ENCODE measurements around the gene PLOD3.
A peak's percentile ranks its signal among the peaks of the same experiment; 100 is the strongest.

Gene PLOD3

DNA sequence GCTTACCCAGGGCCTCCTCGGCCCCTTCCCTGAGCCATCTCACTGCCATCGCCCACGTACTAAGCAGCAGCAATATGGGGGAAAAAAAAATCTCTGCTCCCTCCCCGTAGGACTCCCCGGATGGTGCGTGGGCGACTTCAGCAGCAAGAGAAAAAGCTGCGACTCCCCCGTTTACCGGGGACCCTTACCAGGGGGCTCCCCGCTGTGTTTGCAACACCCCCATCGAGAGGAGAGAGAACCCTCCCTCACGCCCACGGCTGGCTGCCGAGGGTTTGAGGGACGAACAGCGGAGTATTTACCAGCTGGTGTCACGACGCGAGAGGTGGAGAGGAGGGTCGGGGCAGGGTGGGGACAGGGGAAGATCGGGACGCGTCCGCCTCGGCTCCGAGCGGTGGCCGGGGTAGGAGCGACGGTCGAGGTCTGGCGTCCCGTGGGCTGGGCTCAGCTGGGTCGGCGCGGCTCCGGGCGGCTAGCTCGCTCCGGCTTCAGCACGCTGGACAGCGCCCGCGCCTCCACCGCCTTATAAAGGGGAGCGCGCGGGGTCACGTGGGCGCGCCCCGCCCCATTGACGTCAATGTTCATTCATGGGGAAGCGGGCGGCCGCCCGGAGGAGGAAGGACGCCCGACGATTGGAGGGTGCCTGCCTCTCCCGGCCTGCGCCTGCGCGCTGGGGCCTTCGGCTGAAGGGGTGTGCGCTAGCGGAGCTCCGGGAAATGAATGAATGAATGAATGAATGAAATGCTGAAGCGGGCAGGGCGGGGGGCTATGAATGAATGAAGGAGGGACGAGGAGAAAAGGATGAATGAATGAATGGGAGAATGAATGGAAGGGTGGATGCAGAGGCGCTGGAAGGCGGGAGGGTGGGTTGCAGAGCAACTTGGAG, 52.1 kb downstream of the PLOD3 start, which contains the start of gene VGF:
Gene VGF, minus strand, starts transcription at position 495 of the 883 bp plus-strand sequence. CDS start 726 bp downstream, outside the sequence.
- H2BK5ac ChIP-seq (ENCODE audit: low read depth, low read length, poor library complexity, severe bottlenecking) = no peak within 1 kb of the TSS
- H3K27ac ChIP-seq (ENCODE audit: low read length, poor library complexity, severe bottlenecking) = no peak within 1 kb of the TSS
- no peak within 1 kb of the TSS for H3K4ac ChIP-seq (ENCODE audit: low read depth in 1 of 2, low read length in 2 of 2)
- H2BK15ac ChIP-seq (ENCODE audit: low read depth, poor library complexity, severe bottlenecking) = no peak within 1 kb of the TSS
- H2BK12ac ChIP-seq (ENCODE audit: low read length in 2 of 2) = no peak within 1 kb of the TSS
- H3K18ac ChIP-seq (ENCODE audit: low read depth in 1 of 2, low read length in 2 of 2) = no peak within 1 kb of the TSS
- H3K4me2 ChIP-seq (ENCODE audit: low read length, poor library complexity, severe bottlenecking) = peak within 1 kb of the TSS; percentile 92
- H2BK120ac ChIP-seq (ENCODE audit: low read depth, low read length) = no peak within 1 kb of the TSS
- H3K36me3 ChIP-seq (ENCODE audit: control insufficient read depth in 1 of 2, insufficient read depth in 2 of 2, low read depth in 1 of 2, low read length in 2 of 2) = peaks cover 11 to 15% of the 10 kb centered on the region in 2 experiments
- H3K4me3 ChIP-seq (ENCODE audit: insufficient read depth in 1 of 2, low read depth in 1 of 2, low read length in 2 of 2) = peak within 1 kb of the TSS in 1 of 2 experiments; percentile 71
- no peak within 1 kb of the TSS for H2AK5ac ChIP-seq (ENCODE audit: low read length, severe bottlenecking)
- no peak within 1 kb of the TSS for H3K9ac ChIP-seq (ENCODE audit: low read length)
- peaks cover 55 to 68% of the 10 kb centered on the region in 2 experiments for H3K27me3 ChIP-seq (ENCODE audit: control insufficient read depth in 1 of 2, insufficient read depth in 1 of 2, low read length in 2 of 2)
- peak within 1 kb of the TSS in 1 of 2 experiments; percentile 42 for H3K23ac ChIP-seq (ENCODE audit: low read length in 2 of 2)
- H2AFZ ChIP-seq (ENCODE audit: low read depth, low read length) = no peak within 1 kb of the TSS
- H3K79me1 ChIP-seq (replicated peaks; ENCODE audit: low read length, poor library complexity, severe bottlenecking) = no peaks in the 10 kb centered on the region
- H3K4me1 ChIP-seq (ENCODE audit: control insufficient read depth, insufficient read depth, low read depth, low read length) = peaks cover 65% of the 10 kb centered on the region
- H4K8ac ChIP-seq (ENCODE audit: low read length) = no peak within 1 kb of the TSS
- H3K14ac ChIP-seq (ENCODE audit: low read length in 2 of 2) = no peak within 1 kb of the TSS
- no peaks in the 10 kb centered on the region for H3K9me3 ChIP-seq (ENCODE audit: control insufficient read depth, low read length)
- WGBS = 2% methylated on average over 74 of the region's 74 CpGs
- H4K91ac ChIP-seq (ENCODE audit: low read length) = no peak within 1 kb of the TSS
- DNase-seq = peak; percentile 93

DNA sequence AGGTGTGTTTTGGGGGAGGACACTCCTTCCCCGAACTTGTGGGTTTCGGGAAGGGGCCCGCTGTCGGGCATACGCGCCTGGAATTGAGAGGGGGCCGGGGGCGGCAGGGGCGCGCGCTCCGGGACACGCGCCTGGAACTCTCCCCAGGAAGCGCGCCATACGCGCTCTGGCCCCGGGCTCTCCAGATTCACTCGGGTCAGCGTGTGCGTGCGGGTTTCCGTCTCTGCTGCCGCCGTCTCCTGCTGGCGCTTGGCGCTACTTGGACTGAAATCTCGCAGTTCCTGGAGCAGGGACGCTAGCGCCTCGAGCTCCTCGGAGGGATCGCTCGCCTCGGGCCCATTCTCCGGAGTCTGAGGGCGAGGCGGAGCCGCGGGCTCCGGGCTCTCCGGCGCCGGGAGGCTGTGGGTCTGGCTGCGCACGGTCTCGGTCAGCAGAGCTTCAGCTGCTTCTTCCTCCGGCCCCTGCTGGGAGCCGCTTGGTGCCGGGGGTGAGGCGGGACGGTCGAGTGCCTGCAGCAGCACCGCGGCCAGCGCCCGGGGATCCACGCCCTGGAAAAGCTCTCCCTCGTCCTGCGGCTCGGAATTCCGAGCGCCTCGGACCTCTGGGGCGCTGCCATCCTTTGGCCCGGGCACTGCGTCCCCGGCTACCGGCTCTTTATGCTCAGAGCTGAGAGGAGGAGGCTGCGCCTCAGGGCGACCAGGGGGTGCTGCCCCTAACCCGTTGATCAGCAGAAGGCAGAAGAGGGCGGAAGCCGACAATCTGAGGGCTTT, 53.1 kb downstream of the PLOD3 start:
- no peak overlapping the region for H3K9ac ChIP-seq (ENCODE audit: low read length)
- H3K14ac ChIP-seq (ENCODE audit: low read length in 2 of 2) = no peak overlapping the region
- peak overlapping the region; percentile 22 to 49 for H3K4me3 ChIP-seq (ENCODE audit: insufficient read depth in 1 of 2, low read depth in 1 of 2, low read length in 2 of 2)
- H3K79me1 ChIP-seq (replicated peaks; ENCODE audit: low read length, poor library complexity, severe bottlenecking) = peaks cover 4% of the 10 kb centered on the region
- peak overlapping the region in 1 of 2 experiments; percentile 23 for H3K23ac ChIP-seq (ENCODE audit: low read length in 2 of 2)
- no peak overlapping the region for H4K91ac ChIP-seq (ENCODE audit: low read length)
- H3K36me3 ChIP-seq (ENCODE audit: control insufficient read depth in 1 of 2, insufficient read depth in 2 of 2, low read depth in 1 of 2, low read length in 2 of 2) = peaks cover 20 to 24% of the 10 kb centered on the region in 2 experiments
- peak overlapping the region; percentile 92 for H3K4me2 ChIP-seq (ENCODE audit: low read length, poor library complexity, severe bottlenecking)
- no peak overlapping the region for H2BK12ac ChIP-seq (ENCODE audit: low read length in 2 of 2)
- peaks cover 44 to 58% of the 10 kb centered on the region in 2 experiments for H3K27me3 ChIP-seq (ENCODE audit: control insufficient read depth in 1 of 2, insufficient read depth in 1 of 2, low read length in 2 of 2)
- H2BK120ac ChIP-seq (ENCODE audit: low read depth, low read length) = no peak overlapping the region
- DNase-seq = peak; percentile 79
- H2AK5ac ChIP-seq (ENCODE audit: low read length, severe bottlenecking) = no peak overlapping the region
- no peak overlapping the region for H2AFZ ChIP-seq (ENCODE audit: low read depth, low read length)
- H3K9me3 ChIP-seq (ENCODE audit: control insufficient read depth, low read length) = no peaks in the 10 kb centered on the region
- H3K18ac ChIP-seq (ENCODE audit: low read depth in 1 of 2, low read length in 2 of 2) = no peak overlapping the region
- no peak overlapping the region for H3K27ac ChIP-seq (ENCODE audit: low read length, poor library complexity, severe bottlenecking)
- no peak overlapping the region for H4K8ac ChIP-seq (ENCODE audit: low read length)
- H2BK5ac ChIP-seq (ENCODE audit: low read depth, low read length, poor library complexity, severe bottlenecking) = no peak overlapping the region
- no peak overlapping the region for H2BK15ac ChIP-seq (ENCODE audit: low read depth, poor library complexity, severe bottlenecking)
- H3K4ac ChIP-seq (ENCODE audit: low read depth in 1 of 2, low read length in 2 of 2) = no peak overlapping the region
- 2% methylated on average over 73 of the region's 75 CpGs for WGBS
- H3K4me1 ChIP-seq (ENCODE audit: control insufficient read depth, insufficient read depth, low read depth, low read length) = peaks cover 68% of the 10 kb centered on the region

DNA sequence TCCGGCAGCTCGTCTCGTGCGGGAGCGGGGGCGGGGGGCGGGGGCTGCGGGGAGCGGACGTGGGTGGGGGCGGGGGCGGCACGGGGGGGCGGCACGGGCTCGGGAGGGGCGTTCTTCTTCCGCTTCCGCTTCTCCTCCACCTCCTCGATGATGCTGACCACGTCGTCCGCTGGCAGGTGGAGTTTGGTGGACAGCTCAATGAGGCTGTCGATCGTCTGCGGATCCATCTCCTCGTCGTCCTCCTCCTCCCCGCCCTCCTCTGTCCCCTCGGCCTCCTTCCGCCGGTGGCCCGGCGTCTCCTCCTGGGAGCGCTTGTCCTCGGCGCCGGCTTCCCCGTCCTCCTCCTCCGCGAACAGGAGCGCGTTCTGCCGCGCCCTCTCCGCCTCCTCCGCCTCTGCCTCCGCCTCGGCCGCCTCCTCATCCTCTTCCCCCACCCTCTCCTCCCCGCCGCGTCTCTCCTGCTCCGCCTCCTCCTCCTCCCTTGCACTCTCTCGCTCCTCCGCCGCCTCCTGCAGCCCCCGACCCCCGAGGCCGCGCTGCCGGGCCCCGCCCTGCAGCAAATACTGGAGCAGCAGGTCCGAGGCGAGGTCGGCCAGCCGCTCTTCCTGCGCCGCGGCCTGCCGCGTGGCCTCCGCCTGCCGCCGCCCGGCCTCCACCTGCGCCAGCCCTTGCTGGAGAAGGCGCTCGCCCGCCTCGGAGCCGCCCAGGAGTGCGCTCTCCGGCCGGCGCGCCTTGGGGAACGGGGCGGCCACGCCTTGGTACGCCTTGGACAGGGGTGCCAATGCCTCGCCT, 53.9 kb downstream of the PLOD3 start:
- H3K23ac ChIP-seq (ENCODE audit: low read length in 2 of 2) = peak overlapping the region in 1 of 2 experiments; percentile 23
- peaks cover 28 to 31% of the 10 kb centered on the region in 2 experiments for H3K36me3 ChIP-seq (ENCODE audit: control insufficient read depth in 1 of 2, insufficient read depth in 2 of 2, low read depth in 1 of 2, low read length in 2 of 2)
- H2AFZ ChIP-seq (ENCODE audit: low read depth, low read length) = no peak overlapping the region
- no peak for DNase-seq
- H3K4ac ChIP-seq (ENCODE audit: low read depth in 1 of 2, low read length in 2 of 2) = no peak overlapping the region
- peaks cover 8% of the 10 kb centered on the region for H3K79me1 ChIP-seq (replicated peaks; ENCODE audit: low read length, poor library complexity, severe bottlenecking)
- no peak overlapping the region for H2BK12ac ChIP-seq (ENCODE audit: low read length in 2 of 2)
- H2BK5ac ChIP-seq (ENCODE audit: low read depth, low read length, poor library complexity, severe bottlenecking) = no peak overlapping the region
- H3K4me1 ChIP-seq (ENCODE audit: control insufficient read depth, insufficient read depth, low read depth, low read length) = peaks cover 69% of the 10 kb centered on the region
- H3K4me2 ChIP-seq (ENCODE audit: low read length, poor library complexity, severe bottlenecking) = peak overlapping the region; percentile 92
- no peak overlapping the region for H2AK5ac ChIP-seq (ENCODE audit: low read length, severe bottlenecking)
- no peak overlapping the region for H3K27ac ChIP-seq (ENCODE audit: low read length, poor library complexity, severe bottlenecking)
- WGBS = under 1% methylated on average over 66 of the region's 92 CpGs
- H3K14ac ChIP-seq (ENCODE audit: low read length in 2 of 2) = no peak overlapping the region
- no peak overlapping the region for H3K18ac ChIP-seq (ENCODE audit: low read depth in 1 of 2, low read length in 2 of 2)
- no peak overlapping the region for H2BK120ac ChIP-seq (ENCODE audit: low read depth, low read length)
- H3K9ac ChIP-seq (ENCODE audit: low read length) = no peak overlapping the region
- H3K4me3 ChIP-seq (ENCODE audit: insufficient read depth in 1 of 2, low read depth in 1 of 2, low read length in 2 of 2) = peak overlapping the region; percentile 41 to 65
- H3K9me3 ChIP-seq (ENCODE audit: control insufficient read depth, low read length) = no peaks in the 10 kb centered on the region
- H4K8ac ChIP-seq (ENCODE audit: low read length) = no peak overlapping the region
- no peak overlapping the region for H2BK15ac ChIP-seq (ENCODE audit: low read depth, poor library complexity, severe bottlenecking)
- H4K91ac ChIP-seq (ENCODE audit: low read length) = no peak overlapping the region
- peaks cover 36 to 50% of the 10 kb centered on the region in 2 experiments for H3K27me3 ChIP-seq (ENCODE audit: control insufficient read depth in 1 of 2, insufficient read depth in 1 of 2, low read length in 2 of 2)

Data from mesenchymal stem cell (in vitro differentiated cells and primary cell).